ENCODE data around the gene TMA16.

DNA sequence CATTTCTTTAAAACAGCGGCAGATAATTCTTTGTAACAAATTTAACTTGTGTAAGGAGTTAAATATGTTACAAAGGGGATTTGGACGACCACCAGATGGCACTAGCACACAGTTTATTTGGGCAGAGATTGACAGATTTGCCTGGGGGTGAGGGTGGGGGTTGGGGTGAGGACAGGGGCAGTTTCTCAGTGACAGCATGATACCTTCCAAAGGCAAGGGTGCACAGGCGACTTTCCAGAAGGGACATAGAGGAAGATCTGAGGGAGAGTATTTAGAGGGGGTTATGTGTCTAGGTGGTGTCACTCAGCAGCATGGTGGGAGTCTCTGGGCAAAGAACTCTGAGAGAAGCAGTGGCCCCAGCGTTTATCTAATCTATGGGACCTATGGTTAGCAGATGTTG, 9.6 kb upstream of the TMA16 start:
- TF ChIP-seq, protein P1, sequence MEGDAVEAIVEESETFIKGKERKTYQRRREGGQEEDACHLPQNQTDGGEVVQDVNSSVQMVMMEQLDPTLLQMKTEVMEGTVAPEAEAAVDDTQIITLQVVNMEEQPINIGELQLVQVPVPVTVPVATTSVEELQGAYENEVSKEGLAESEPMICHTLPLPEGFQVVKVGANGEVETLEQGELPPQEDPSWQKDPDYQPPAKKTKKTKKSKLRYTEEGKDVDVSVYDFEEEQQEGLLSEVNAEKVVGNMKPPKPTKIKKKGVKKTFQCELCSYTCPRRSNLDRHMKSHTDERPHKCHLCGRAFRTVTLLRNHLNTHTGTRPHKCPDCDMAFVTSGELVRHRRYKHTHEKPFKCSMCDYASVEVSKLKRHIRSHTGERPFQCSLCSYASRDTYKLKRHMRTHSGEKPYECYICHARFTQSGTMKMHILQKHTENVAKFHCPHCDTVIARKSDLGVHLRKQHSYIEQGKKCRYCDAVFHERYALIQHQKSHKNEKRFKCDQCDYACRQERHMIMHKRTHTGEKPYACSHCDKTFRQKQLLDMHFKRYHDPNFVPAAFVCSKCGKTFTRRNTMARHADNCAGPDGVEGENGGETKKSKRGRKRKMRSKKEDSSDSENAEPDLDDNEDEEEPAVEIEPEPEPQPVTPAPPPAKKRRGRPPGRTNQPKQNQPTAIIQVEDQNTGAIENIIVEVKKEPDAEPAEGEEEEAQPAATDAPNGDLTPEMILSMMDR (IDR thresholded peaks at IDR 0.05), result no peak
- no peak for TF ChIP-seq POLR2A (IDR thresholded peaks at IDR 0.05)
